Middle frontal gyrus (tissue), 1 donor: ENCODE results near the gene TRAPPC2L.
A peak's percentile ranks its signal among the peaks of the same experiment; 100 is the strongest.
"Not testable (repeated sequence)": the region's sequence is repeated elsewhere in the genome, so short reads cannot be mapped to it uniquely, and the experiment has no call there.

Source experiments
- DNase-seq: peaks from one replicate; pipeline ENCODE4 v3.0.0-alpha.2; 2015; ENCODE audit warnings: low spot score; ENCODE audit errors: extremely low spot score

TRAPPC2L gene

GRCh38 chr16:88877564-88878289 lies 20.8 kb downstream of the TRAPPC2L start:
- no peak for DNase-seq

GRCh38 chr16:88878356-88878755 lies 21.4 kb downstream of the TRAPPC2L start:
- no peak for DNase-seq

DNA sequence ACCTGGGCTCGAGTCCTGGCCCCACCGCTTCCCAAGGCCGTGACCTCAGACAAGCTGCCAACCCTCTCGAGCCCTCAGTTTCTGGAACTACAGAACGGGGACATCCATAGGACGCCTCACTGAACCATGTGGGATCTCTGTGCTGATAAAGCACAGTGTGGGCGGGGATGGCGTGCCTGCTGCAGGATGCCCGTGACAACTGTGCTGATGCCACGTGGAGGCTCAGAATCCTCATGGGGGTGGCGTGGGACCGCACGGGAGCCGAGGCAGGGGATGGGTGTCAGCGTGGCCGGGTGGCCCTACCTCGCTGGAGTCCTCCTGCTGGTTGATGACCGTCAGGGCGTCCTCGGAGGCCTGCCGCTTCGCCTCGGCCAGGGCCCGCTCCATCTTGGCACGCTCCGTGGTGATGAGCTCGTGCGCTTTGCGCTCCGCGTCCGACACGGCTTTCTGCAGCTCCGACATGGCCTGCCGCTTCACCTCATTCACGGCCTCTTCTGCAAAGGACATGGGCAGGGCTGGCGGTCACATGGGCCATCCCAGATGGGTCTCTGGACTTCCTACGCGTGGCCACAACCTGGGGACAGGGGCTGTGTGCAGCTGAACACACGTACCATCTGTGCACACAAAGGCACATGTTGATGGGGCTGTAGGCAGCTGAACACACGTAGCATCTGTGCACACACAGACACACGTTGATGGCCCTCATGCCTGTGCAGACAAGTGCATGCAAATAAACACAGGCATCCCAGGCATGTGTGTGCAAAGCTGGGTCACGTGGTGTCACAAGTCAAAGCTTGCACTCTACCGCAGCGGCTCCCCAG lies 22.2 kb downstream of the TRAPPC2L start:
- DNase-seq, result no peak

GRCh38 chr16:88879788-88880055 lies 22.8 kb downstream of the TRAPPC2L start:
- no peak for DNase-seq

- DNase-seq, result no peak
These were observed 23.5 kb downstream of the TRAPPC2L start for GRCh38 chr16:88880226-88881006.

DNA sequence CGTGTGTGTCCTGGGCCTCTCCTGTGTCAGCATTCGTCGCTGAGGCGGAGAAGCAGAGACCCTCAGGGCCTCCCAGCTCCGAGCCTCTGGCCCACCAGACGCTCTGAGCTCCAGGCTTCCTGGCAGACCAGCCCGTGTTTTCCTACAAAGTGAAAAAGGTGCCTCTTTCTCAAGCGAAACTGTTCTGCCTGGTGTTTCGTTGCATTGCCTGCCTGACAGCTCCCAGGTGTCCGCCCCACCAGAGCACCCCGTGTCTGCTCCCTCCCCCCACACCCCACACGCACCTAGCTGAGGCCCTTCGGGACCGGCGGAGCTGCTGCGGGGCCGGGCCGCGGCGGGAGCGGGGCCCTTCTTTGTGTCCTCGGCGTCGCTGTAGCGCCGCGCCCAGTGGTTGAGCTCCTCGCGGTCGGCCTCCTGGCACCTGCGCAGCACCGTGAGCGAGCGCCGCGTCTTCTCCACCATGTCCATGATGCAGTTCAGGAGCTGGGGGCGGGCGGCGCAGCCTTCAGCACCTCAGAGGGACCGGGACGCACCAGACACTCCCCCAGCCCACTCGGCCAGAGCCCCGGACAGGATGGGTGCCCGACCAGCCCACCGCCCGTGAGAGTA lies 24.2 kb downstream of the TRAPPC2L start:
- no peak for DNase-seq

- no peak for DNase-seq
These were observed 24.9 kb downstream of the TRAPPC2L start for GRCh38 chr16:88881675-88882357.

DNA sequence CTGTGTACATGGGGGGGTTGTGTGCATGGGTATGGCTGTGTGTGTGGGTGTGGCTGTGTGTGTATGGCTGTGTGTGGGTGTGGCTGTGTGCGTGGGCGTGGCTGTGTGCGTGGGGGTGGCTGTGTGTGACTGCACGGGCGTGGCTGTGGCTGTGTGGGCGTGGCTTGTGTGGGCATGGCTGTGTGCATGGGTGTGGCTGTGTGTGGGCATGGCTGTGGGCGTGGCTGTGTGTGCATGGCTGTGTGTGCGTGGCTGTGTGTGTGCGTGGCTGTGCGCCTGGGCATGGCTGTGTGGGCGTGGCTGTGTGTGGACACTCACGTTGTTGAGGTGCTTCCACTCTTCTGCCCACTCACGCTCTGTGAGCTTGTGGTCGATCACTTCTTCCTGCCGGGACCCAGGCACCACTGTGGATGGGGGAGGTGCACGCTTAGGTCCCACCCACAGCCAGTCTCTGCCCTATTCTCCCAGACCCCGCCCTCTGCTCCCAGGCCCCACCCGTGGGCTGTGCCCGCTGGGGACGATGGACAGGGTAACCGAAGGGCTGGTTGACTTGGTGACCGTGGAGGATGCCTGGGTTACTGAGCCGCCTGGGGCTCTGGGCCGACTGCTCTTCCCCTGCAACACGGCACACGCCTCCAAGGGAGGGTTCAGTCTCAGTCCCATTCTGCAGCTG lies 25.6 kb downstream of the TRAPPC2L start:
- DNase-seq, result no peak

DNA sequence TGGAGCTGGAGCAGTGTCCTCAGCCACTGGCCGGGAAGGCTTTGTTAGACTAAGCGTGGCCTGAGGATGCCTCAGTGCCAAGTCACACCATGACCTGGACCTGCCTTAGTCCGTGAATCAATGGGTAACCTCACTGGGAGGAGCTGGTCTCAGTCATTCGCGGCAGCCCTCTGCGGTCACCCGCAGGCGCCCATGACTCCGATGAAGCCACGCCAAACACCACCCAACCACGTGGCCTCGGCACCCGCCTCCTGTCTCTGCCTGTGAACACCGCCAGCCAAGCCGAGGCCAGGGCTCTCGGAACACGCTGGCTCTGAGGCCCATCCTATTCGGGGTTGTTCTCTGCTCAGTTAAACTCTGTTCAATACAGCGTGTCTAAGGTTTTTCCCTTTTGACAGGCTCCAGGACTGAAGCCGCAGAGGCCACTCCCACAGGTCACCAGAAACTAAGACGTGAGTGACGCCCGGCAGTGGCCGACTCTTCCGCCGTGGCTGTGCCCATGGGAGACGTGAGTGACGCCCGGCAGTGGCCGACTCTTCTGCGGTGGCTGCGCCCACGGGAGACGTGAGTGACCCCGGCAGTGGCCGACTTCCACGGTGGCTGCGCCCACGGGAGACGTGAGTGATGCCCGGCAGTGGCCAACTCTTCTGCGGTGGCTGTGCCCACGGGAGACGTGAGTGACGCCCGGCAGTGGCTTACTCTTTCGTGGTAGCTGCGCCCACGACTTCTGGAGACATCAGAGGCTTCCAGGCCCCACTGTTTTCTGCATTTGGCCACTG lies 26.4 kb downstream of the TRAPPC2L start:
- no peak for DNase-seq

GRCh38 chr16:88883946-88884345 lies 27.0 kb downstream of the TRAPPC2L start:
- DNase-seq, result peak; percentile 9

DNA sequence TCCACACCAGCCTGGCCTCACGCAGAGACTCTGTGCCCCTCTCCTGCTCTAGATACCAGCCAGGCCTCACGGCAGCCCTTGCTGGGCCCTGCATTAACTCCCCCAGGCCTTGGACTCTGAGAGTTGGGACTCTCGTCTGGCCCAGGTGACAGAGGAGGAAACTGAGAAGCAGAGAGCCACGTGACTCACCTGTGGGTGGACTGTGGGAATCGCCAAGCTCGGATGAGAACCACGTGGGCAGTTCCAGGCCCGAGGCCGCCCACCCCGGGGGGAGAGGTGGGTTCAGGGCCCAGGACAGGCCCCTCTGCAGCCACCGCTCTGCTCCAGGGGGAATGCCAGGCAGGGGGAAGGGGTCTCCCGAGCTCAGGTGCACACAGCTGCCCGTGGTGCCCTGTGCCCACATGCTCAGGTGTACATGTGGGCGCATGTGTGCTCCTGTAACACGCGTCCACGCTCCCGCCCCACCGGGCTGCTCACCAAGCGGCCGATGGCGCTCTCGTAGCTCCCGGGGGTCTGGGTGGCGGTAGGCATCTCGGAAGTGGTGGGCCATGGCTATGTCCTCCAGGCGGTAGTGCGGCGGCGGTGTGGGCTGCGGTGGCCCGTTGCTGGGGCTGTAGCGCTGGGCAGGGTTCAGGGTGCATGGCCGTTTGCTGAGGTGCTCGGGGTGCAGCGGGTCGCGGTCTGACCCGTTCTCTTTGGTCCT lies 27.8 kb downstream of the TRAPPC2L start:
- no peak for DNase-seq

DNA sequence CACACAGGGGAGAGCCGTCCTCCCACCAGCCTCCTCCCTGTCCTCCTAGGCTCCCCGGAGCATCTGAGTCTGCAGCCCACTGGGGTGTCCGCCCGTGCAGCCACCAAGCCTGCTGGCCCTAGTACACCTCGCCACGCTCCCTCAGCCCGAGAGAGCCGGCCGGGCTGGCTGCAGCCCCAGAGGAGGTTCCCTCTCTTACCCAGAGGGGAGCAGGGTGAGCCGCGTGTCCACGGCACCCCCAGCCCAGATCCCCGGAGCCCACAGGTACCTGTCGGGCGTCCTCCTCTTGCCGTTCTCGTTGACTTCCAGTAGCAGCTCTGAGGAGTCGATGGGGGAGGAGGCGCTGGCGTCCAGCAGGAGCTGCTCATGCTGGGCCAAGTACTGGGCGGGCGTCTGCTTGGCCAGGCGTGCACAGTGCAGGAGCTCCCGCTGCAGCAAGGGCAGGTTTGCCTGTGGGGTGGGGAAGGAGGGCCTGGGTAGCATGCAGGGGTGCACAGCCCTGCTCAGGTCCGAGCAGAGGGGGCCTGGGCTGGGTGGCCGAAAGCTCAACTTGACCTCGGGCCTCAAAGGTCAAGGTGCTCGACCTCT lies 28.9 kb downstream of the TRAPPC2L start:
- DNase-seq, result no peak

- DNase-seq, result no peak
These were observed 29.5 kb downstream of the TRAPPC2L start for GRCh38 chr16:88886420-88886844.

- DNase-seq, result no peak
These were observed 30.1 kb downstream of the TRAPPC2L start for GRCh38 chr16:88886845-88887521.

- DNase-seq, result no peak
These were observed 31.1 kb downstream of the TRAPPC2L start for GRCh38 chr16:88888057-88888456.

- DNase-seq, result no peak
These were observed 31.8 kb downstream of the TRAPPC2L start for GRCh38 chr16:88888461-88889387.

DNA sequence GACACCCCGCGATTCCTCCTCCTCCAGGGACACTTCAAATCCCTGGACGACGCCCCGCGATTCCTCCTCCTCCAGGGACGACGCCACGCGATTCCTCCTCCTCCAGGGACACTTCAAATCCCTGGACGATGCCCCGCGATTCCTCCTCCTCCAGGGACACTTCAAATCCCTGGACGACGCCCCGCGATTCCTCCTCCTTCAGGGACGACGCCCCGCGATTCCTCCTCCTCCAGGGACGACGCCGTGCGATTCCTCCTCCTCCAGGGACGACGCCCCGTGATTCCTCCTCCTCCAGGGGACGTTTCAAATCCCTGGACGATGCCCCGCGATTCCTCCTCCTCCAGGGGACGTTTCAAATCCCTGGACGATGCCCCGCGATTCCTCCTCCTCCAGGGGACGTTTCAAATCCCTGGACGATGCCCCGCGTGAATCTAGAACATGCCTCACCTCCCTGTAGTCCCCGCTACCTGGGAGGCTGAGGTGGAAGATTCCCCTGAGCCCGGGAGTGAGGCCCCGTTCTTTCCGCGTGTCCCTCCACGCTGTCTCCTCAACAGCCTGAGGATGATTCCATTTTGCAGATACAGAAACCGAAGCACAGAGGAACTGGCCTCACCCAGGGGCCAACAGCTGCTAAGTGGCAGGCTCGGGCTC lies 32.9 kb downstream of the TRAPPC2L start:
- not testable (repeated sequence) for DNase-seq
